Measurements from ENCODE around the gene CFAP74. TPM values are rescaled to one million over a fixed set of nuclear protein-coding genes. Genes with fewer than 3 reads are reported as not detected.
A peak's percentile ranks its signal among the peaks of the same experiment; 100 is the strongest.

Gene CFAP74
- total RNA-seq, 1 experiment from 2014 or later, result not detected

- POLR2A ChIA-PET, result interaction anchor here (0.7 to 5.2 kb wide), 16 partner anchors 10 to 148 kb away, joined by 3 to 42 read pairs (median 6); partner anchors contain the start of gene NADK
- DNase-seq (ENCODE audit: unreplicated experiment), result peak; percentile 83
- peak overlapping the region; percentile 41 for H3K4me3 Mint-ChIP-seq (ENCODE audit: unreplicated experiment)
- no TSS peak for BruUV-seq (replicated peaks)
- H3K36me3 Mint-ChIP-seq (ENCODE audit: insufficient read depth, unreplicated experiment), result peaks cover 5% of the 10 kb centered on the region
- H3K27me3 Mint-ChIP-seq (ENCODE audit: insufficient read depth, unreplicated experiment), result no peaks in the 10 kb centered on the region
- H3K9me3 Mint-ChIP-seq (ENCODE audit: unreplicated experiment), result no peaks in the 10 kb centered on the region
- intact Hi-C loops (cut with micrococcal nuclease), result loop anchor here (1.0 to 2.0 kb wide), 3 partner anchors 117 to 142 kb away; no protein-coding TSS in a partner anchor
- TF ChIP-seq CTCF (IDR thresholded peaks at IDR 0.05; ENCODE audit: unreplicated experiment), result peak; percentile 91
- peaks cover 13% of the 10 kb centered on the region for H3K4me1 Mint-ChIP-seq (ENCODE audit: insufficient read depth, unreplicated experiment)
- peak overlapping the region; percentile 78 for H3K27ac Mint-ChIP-seq (ENCODE audit: low read depth, unreplicated experiment)
- CTCF ChIA-PET, result interaction anchor here (0.6 to 4.6 kb wide), 35 partner anchors 8 to 1556 kb away, joined by 3 to 35 read pairs (median 4); no protein-coding TSS in a partner anchor
Observed at GRCh38 chr1:1906185-1907097, 97.1 kb downstream of the CFAP74 start.

GRCh38 chr1:1903224-1903623, 100.4 kb downstream of the CFAP74 start:
- H3K4me3 Mint-ChIP-seq (ENCODE audit: unreplicated experiment), result no peak overlapping the region
- ChIA-PET CTCF (interaction anchor here (0.7 kb wide), 1 partner anchor 374 kb away, joined by 3 read pairs; no protein-coding TSS in a partner anchor), POLR2A (no interaction called here)
- H3K4me1 Mint-ChIP-seq (ENCODE audit: insufficient read depth, unreplicated experiment), result peaks cover 8% of the 10 kb centered on the region
- H3K9me3 Mint-ChIP-seq (ENCODE audit: unreplicated experiment), result no peaks in the 10 kb centered on the region
- no peak overlapping the region for H3K27ac Mint-ChIP-seq (ENCODE audit: low read depth, unreplicated experiment)
- BruUV-seq (replicated peaks), result no TSS peak
- intact Hi-C loops (cut with micrococcal nuclease), result no loop called here
- DNase-seq (ENCODE audit: unreplicated experiment), result no peak
- no peaks in the 10 kb centered on the region for H3K27me3 Mint-ChIP-seq (ENCODE audit: insufficient read depth, unreplicated experiment)
- no peak for TF ChIP-seq CTCF (IDR thresholded peaks at IDR 0.05; ENCODE audit: unreplicated experiment)
- H3K36me3 Mint-ChIP-seq (ENCODE audit: insufficient read depth, unreplicated experiment), result peaks cover 5% of the 10 kb centered on the region

- H3K27me3 Mint-ChIP-seq (ENCODE audit: insufficient read depth, unreplicated experiment), result no peaks in the 10 kb centered on the region
- H3K36me3 Mint-ChIP-seq (ENCODE audit: insufficient read depth, unreplicated experiment), result peaks cover 5% of the 10 kb centered on the region
- H3K9me3 Mint-ChIP-seq (ENCODE audit: unreplicated experiment), result no peaks in the 10 kb centered on the region
- intact Hi-C loops (cut with micrococcal nuclease), result no loop called here
- no TSS peak for BruUV-seq (replicated peaks)
- TF ChIP-seq CTCF (IDR thresholded peaks at IDR 0.05; ENCODE audit: unreplicated experiment), result no peak
- no peak overlapping the region for H3K4me3 Mint-ChIP-seq (ENCODE audit: unreplicated experiment)
- H3K4me1 Mint-ChIP-seq (ENCODE audit: insufficient read depth, unreplicated experiment), result peaks cover 8% of the 10 kb centered on the region
- no peak for DNase-seq (ENCODE audit: unreplicated experiment)
- no peak overlapping the region for H3K27ac Mint-ChIP-seq (ENCODE audit: low read depth, unreplicated experiment)
- ChIA-PET CTCF (interaction anchor here (0.6 to 0.7 kb wide), 2 partner anchors 58 to 180 kb away, joined by 3 to 4 read pairs; no protein-coding TSS in a partner anchor), POLR2A (interaction anchor here (0.7 to 1.4 kb wide), 5 partner anchors 10 to 123 kb away, joined by 3 to 5 read pairs (median 3); no protein-coding TSS in a partner anchor)
Observed at GRCh38 chr1:1901641-1902294, 101.8 kb downstream of the CFAP74 start.

Measured in MCF 10A (cell line).